ENCODE data around the gene SPINK9. TPM values are rescaled to one million over a fixed set of nuclear protein-coding genes. Genes with fewer than 3 reads are reported as not detected.
A peak's percentile ranks its signal among the peaks of the same experiment; 100 is the strongest.

SPINK9 gene
- total RNA-seq, 1 experiment from 2014 or later = not detected

DNA sequence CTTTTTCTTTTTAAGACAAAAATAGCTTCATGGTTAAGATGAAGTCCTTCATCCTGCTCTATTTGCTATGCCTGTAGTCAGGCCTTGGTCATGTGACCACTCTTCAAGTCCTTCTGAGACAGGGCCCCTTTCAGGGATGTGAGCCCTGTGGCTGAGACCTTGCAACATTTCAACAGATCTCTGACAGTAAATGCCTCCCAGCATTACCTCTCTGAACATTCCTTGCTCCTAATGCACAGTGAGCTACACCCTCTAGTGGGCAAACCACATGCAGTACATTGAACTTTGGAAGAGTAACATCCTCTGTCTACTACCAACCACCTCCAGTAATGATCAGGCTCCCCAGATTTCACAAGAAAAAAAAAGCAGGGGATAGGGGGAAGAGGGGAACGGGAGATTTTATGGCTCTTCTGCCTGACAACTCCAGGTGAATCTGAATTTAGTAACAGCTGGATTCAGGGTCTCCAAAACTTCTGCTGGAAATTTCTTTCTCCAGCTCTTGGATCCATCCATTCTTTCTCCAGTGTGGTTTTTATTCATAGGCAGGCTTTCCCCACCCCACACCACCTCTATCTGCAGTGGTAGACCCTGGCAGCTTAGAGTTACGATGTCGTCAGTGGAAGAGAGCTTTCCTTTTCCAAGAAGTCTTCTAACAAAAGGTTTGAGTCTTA, 39.5 kb downstream of the SPINK9 start:
- no peak overlapping the region; a peak in 1 of 7 replicates for H3K27ac Mint-ChIP-seq
- Histone ChIP-seq H3K14ac (ENCODE audit: insufficient read depth, low read length) (no peak overlapping the region), H3K27ac (ENCODE audit: insufficient read length, low read depth, low read length) (no peak overlapping the region), H2BK120ac (ENCODE audit: low read depth, low read length, poor library complexity, severe bottlenecking) (no peak overlapping the region), H3K4me2 (ENCODE audit: insufficient read depth, insufficient read length, low read length) (no peak overlapping the region), H3K9ac (ENCODE audit: extremely low read depth, insufficient read length, low read length) (no peak overlapping the region), H3K56ac (ENCODE audit: insufficient read length, low read depth, low read length) (no peak overlapping the region), H2AK5ac (ENCODE audit: insufficient read length, low read length) (no peak overlapping the region), H3K79me1 (ENCODE audit: insufficient read depth, low read depth, low read length, poor library complexity, severe bottlenecking) (no peaks in the 10 kb centered on the region), H3K23me2 (ENCODE audit: insufficient read length, low read depth, low read length, poor library complexity, severe bottlenecking) (no peaks in the 10 kb centered on the region), H3K4ac (ENCODE audit: low read depth, low read length) (no peak overlapping the region), H4K91ac (ENCODE audit: insufficient read length, low read depth, low read length) (no peak overlapping the region), H4K5ac (ENCODE audit: insufficient read length, low read depth, low read length) (no peak overlapping the region), H3K4me1 (ENCODE audit: insufficient read depth, low read length) (no peaks in the 10 kb centered on the region), H2AFZ (ENCODE audit: low read length) (no peak overlapping the region), H2BK20ac (ENCODE audit: low read depth, low read length, poor library complexity, severe bottlenecking) (no peak overlapping the region), H4K20me1 (ENCODE audit: control insufficient read depth, insufficient read depth, insufficient read length) (no peaks in the 10 kb centered on the region), H3K23ac (ENCODE audit: insufficient read length, low read depth, low read length) (no peak overlapping the region), H3K9me3 (ENCODE audit: control insufficient read depth, low read depth, low read length) (no peaks in the 10 kb centered on the region), H4K8ac (replicated peaks; ENCODE audit: insufficient read length, low read depth, low read length) (no peak overlapping the region), H3K18ac (ENCODE audit: insufficient read length, low read depth, low read length) (no peak overlapping the region), H2BK5ac (ENCODE audit: insufficient read length, low read length) (no peak overlapping the region), H2BK15ac (ENCODE audit: low read depth, low read length) (no peak overlapping the region), H3K27me3 (ENCODE audit: insufficient read depth, low read length) (no peaks in the 10 kb centered on the region), H3T11ph (ENCODE audit: low read length) (no peak overlapping the region), H3K79me2 (ENCODE audit: insufficient read depth, low read length) (no peaks in the 10 kb centered on the region), H2BK12ac (ENCODE audit: insufficient read length, low read depth, low read length) (no peak overlapping the region)
- no peaks in the 10 kb centered on the region for H3K27me3 Mint-ChIP-seq (ENCODE audit: low read depth)
- peaks cover 2 to 6% of the 10 kb centered on the region in 2 experiments; a peak in 2 of 5 replicates for H3K9me3 Mint-ChIP-seq
- WGBS (ENCODE audit: extremely low coverage, insufficient read length, low lambda C conversion rate) = no CpG with 5 or more reads among the region's 3 CpGs
- TF ChIP-seq, protein P1, sequence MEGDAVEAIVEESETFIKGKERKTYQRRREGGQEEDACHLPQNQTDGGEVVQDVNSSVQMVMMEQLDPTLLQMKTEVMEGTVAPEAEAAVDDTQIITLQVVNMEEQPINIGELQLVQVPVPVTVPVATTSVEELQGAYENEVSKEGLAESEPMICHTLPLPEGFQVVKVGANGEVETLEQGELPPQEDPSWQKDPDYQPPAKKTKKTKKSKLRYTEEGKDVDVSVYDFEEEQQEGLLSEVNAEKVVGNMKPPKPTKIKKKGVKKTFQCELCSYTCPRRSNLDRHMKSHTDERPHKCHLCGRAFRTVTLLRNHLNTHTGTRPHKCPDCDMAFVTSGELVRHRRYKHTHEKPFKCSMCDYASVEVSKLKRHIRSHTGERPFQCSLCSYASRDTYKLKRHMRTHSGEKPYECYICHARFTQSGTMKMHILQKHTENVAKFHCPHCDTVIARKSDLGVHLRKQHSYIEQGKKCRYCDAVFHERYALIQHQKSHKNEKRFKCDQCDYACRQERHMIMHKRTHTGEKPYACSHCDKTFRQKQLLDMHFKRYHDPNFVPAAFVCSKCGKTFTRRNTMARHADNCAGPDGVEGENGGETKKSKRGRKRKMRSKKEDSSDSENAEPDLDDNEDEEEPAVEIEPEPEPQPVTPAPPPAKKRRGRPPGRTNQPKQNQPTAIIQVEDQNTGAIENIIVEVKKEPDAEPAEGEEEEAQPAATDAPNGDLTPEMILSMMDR (conservative IDR thresholded peaks at IDR 0.05) = peak; percentile 87
- peaks cover 15 to 21% of the 10 kb centered on the region in 2 experiments for H3K4me1 Mint-ChIP-seq
- peak; percentile 77 for DNase-seq
- H3K4me3 Mint-ChIP-seq = no peak overlapping the region; a peak in 1 of 5 replicates
- H3K36me3 Mint-ChIP-seq (ENCODE audit: insufficient read depth in 1 of 3, low read depth in 3 of 3) = peaks cover 3 to 10% (median 7%) of the 10 kb centered on the region in 3 experiments; a peak in 4 of 7 replicates

All from H9 (cell line).